HL-60 (cell line): ENCODE measurements around the gene MUC5AC.

Experiments used
- CTCF ChIP-seq: IDR thresholded peaks from one replicate; pipeline ENCODE4 v1.5.1; 2011; ENCODE audit warnings: low read length, control low read depth, inconsistent platforms; ENCODE audit not compliant: insufficient read depth
- GABPA ChIP-seq: IDR thresholded peaks from 2 replicates; pipeline ENCODE4 v1.6.1; 2012; ENCODE audit warnings: low read depth
- POLR2AphosphoS5 ChIP-seq: IDR thresholded peaks from 2 replicates; pipeline ENCODE4 v1.6.1; 2012; ENCODE audit warnings: low read depth
- REST ChIP-seq: IDR thresholded peaks from 2 replicates; pipeline ENCODE4 v1.6.1; 2012; ENCODE audit warnings: low read depth; ENCODE audit not compliant: insufficient replicate concordance

GRCh38 chr11:1146365-1146764 is 11.4 kb upstream of the MUC5AC start:
- TF ChIP-seq CTCF: no peak
- no peak for TF ChIP-seq REST
- TF ChIP-seq POLR2AphosphoS5: no peak
- no peak for TF ChIP-seq GABPA
